ENCODE measurements around the gene ATP5F1D. TPM values are rescaled to one million over a fixed set of nuclear protein-coding genes. Genes with fewer than 3 reads are reported as not detected.
A peak's percentile ranks its signal among the peaks of the same experiment; 100 is the strongest.

The ATP5F1D gene
- total and polyA plus RNA-seq, 2 of the 13 experiments (the other 11 are each of a cell fraction or from before 2014, with no cell fraction given): 39.4 to 78.7 TPM

- Histone ChIP-seq H3K4me1 (ENCODE audit: insufficient read depth, low read length) (peaks cover 65% of the 10 kb centered on the region), H3K79me2 (ENCODE audit: insufficient read depth, low read length) (peaks cover 49% of the 10 kb centered on the region), H4K20me1 (ENCODE audit: insufficient read depth, low read length) (peaks cover 29% of the 10 kb centered on the region), H3K4me2 (ENCODE audit: low read depth, low read length) (peak overlapping the region; percentile 87), H3K9me3 (ENCODE audit: low read length) (no peaks in the 10 kb centered on the region), H3K4me3 (replicated peaks in 1 of 3; ENCODE audit: insufficient read depth in 1 of 3, low read depth in 2 of 3, low read length in 3 of 3) (peak overlapping the region; percentile 65 to 92 (median 81)), H2AFZ (ENCODE audit: low read length) (no peak overlapping the region), H3K9ac (ENCODE audit: insufficient read depth, low read depth, low read length) (peak overlapping the region; percentile 82), H3K36me3 (replicated peaks in 1 of 2; ENCODE audit: control insufficient read depth in 1 of 2, insufficient read depth in 2 of 2, low read length in 2 of 2) (peaks cover 5 to 7% of the 10 kb centered on the region in 2 experiments; a peak in 4 of 5 replicates), H3K27ac (ENCODE audit: extremely low read length, insufficient read depth, low read length) (peak overlapping the region; percentile 61), H3K27me3 (ENCODE audit: control insufficient read depth in 1 of 2, insufficient read depth in 2 of 2, low read length in 2 of 2) (no peaks in the 10 kb centered on the region; a peak in 1 of 5 replicates)
- no peak for FAIRE-seq
- DNase-seq (ENCODE audit: low spot score): no peak
- TF ChIP-seq ZBTB7B (CRISPR knock-in tag; IDR thresholded peaks at IDR 0.05) (0 out of 2 replicates have a peak, but pooled peaks have one; percentile 19), ZNF768 (CRISPR knock-in tag; IDR thresholded peaks at IDR 0.05) (0 out of 2 replicates have a peak, but pooled peaks have one; percentile 28), GABPB1 (CRISPR knock-in tag; IDR thresholded peaks at IDR 0.05) (0 out of 2 replicates have a peak, but pooled peaks have one; percentile 11), ZNF543 (CRISPR knock-in tag; IDR thresholded peaks at IDR 0.05) (0 out of 2 replicates have a peak, but pooled peaks have one; percentile 47), ZNF773 (CRISPR knock-in tag; IDR thresholded peaks at IDR 0.05; ENCODE audit: borderline replicate concordance) (no peak), ZNF30 (CRISPR knock-in tag; IDR thresholded peaks at IDR 0.05) (no peak), ZBTB3 (CRISPR knock-in tag; IDR thresholded peaks at IDR 0.05; ENCODE audit: borderline replicate concordance, low read depth) (peak; percentile 5; the same call in 1 of the 2 replicates), ZNF451 (CRISPR knock-in tag; IDR thresholded peaks at IDR 0.05) (no peak), ZBTB25 (CRISPR knock-in tag; IDR thresholded peaks at IDR 0.05) (no peak), PHF8 (CRISPR knock-in tag; IDR thresholded peaks at IDR 0.05) (0 out of 2 replicates have a peak, but pooled peaks have one; percentile 14), ZNF616 (CRISPR knock-in tag; IDR thresholded peaks at IDR 0.05; ENCODE audit: low read depth) (no peak), ZNF784 (CRISPR knock-in tag; IDR thresholded peaks at IDR 0.05; ENCODE audit: borderline replicate concordance) (peak; percentile 11; the same call in 1 of the 2 replicates), MAFG (CRISPR knock-in tag; IDR thresholded peaks at IDR 0.05) (no peak), PATZ1 (CRISPR knock-in tag; IDR thresholded peaks at IDR 0.05) (0 out of 2 replicates have a peak, but pooled peaks have one; percentile 4), ELF1 (CRISPR knock-in tag; IDR thresholded peaks at IDR 0.05) (no peak)
- no TSS peak for BruUV-seq (replicated peaks)
- ChIA-PET CTCF (ENCODE audit: low intra/inter-chr PET ratio, low total read pairs) (no interaction called here), POLR2A (interaction anchor here (1.2 kb wide), 1 partner anchor 108 kb away, joined by 5 read pairs; no protein-coding TSS in a partner anchor)
- no peak for ATAC-seq
- in situ Hi-C loops (cut with HindIII; ENCODE audit: extremely low pct_ligation_motif_present, low pct_unique_long_range_greater_than_20kb) (no loop called here), intact Hi-C loops (cut with micrococcal nuclease; ENCODE audit: unreplicated experiment) (no loop called here)
- 1% methylated on average over 14 of the region's 78 CpGs for WGBS (ENCODE audit: low lambda C conversion rate)
Measured at GRCh38 chr19:1206150-1206863, 35.2 kb upstream of the ATP5F1D start.

Data from HepG2 (cell line).